Hypothalamus (tissue), 51 donors: Measurements from ENCODE around the gene ATG4B.
"Not testable (repeated sequence)": the region's sequence is repeated elsewhere in the genome, so short reads cannot be mapped to it uniquely, and the experiment has no call there.

Experiments used
- DNase-seq, 51 donors: peaks; one replicate each; lab custom pipeline; 2025; lab: John Stamatoyannopoulos, UW

Gene ATG4B

GRCh38 chr2:241637018-241637794 is at the start of gene ATG4B, which contains the start of gene THAP4:
Gene ATG4B (plus strand): TSS chr2:241637693. CDS start chr2:241637715, 22 bp downstream.
Gene THAP4 (minus strand): TSS chr2:241637158. CDS start chr2:241637017, 141 bp downstream.
- DNase-seq, result peak; percentile 59 to 98 (median 84)

- not testable (repeated sequence) for DNase-seq
Observed at GRCh38 chr2:241589863-241590262, 47.6 kb upstream of the ATG4B start.

GRCh38 chr2:241590496-241591455 is 46.7 kb upstream of the ATG4B start:
- not testable (repeated sequence) for DNase-seq

- no peak for DNase-seq
Observed at GRCh38 chr2:241592126-241592845, 45.2 kb upstream of the ATG4B start.

- DNase-seq, result no peak
Observed at GRCh38 chr2:241593271-241593670, 44.2 kb upstream of the ATG4B start.

- DNase-seq, result no peak
Observed at GRCh38 chr2:241595600-241596140, 41.8 kb upstream of the ATG4B start.

- no peak for DNase-seq
Observed at GRCh38 chr2:241597561-241597960, 39.9 kb upstream of the ATG4B start.

DNA sequence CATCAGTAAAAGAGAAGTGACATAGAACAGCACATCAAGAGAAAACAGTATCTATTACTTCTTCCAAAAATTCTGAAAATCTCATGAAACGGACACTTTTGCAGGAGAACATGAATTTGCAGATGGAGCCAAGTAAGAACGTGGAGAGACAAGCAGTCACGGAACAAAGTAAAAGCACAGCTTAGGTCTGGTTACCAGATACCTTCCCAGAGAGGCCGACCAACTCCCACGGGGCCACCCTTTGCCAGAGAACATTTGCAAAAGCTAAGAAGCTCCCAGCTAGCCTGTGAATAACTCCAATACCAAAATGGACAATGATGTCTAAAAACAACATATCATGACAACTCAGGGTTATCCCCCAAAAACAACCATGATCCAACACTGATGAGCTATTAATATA is 39.4 kb upstream of the ATG4B start:
- no peak for DNase-seq

DNA sequence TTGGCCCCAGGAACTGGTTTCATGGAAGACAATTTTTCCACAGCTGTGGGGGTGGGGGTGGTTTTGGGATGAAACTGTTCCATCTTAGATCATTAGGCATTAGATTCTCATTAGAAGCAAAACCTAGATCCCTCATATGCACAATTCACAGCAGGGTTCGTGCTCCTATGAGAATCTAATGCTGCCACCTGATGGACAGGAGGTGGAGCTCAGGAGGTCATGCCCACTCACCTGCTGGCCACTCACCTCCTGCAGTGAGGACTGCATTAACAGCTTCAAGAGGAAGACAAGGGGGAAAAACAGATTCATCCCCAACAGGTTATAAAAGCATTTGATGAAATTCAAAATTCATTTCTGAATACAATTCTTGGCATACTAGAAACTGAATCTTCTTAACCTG is 39.0 kb upstream of the ATG4B start:
- DNase-seq, result no peak

GRCh38 chr2:241599615-241600014 is 37.9 kb upstream of the ATG4B start:
- no peak for DNase-seq

DNA sequence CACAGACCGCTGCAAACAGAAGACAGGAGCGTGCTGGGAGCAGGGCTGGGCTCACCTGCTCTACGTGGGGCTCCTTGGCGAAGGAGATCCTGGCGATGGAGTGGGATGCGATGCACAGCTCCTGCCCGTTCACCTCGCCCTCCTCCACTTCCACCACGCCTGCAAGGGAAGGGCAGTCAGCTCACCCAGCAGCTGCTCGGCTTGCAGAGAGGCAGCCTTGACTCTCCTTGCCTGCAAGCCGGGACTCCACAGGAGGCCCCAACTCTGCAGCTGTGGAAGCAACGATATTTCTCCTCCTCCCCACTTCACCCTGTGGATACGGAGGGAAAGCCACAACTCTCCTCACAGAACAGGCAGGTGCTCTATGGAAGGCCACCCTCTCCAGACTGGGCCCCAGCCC is 35.7 kb upstream of the ATG4B start:
- DNase-seq, result no peak

- no peak for DNase-seq
Observed at GRCh38 chr2:241602720-241603119, 34.8 kb upstream of the ATG4B start.

DNA sequence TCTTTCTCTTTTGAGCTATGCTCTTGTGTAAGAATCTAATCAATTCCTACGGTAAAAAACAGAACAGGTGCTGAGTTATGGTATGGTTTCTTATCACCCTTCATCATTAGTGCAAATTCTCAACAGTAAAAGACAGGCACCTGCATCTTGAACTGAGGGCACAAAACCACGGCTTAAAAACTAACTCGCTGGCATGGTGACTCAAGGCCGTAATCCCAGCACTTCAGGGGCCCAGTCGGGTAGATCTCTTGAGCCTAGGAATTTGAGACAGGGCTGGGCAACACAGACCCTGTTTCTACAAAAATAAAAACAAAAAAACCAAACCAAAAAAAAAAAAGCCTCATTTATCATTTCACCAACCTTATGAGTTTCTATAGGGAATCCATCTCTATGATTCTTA is 33.8 kb upstream of the ATG4B start:
- DNase-seq, result no peak

- DNase-seq, result no peak
Observed at GRCh38 chr2:241606186-241606585, 31.3 kb upstream of the ATG4B start.

- no peak for DNase-seq
Observed at GRCh38 chr2:241607162-241607885, 30.2 kb upstream of the ATG4B start.

DNA sequence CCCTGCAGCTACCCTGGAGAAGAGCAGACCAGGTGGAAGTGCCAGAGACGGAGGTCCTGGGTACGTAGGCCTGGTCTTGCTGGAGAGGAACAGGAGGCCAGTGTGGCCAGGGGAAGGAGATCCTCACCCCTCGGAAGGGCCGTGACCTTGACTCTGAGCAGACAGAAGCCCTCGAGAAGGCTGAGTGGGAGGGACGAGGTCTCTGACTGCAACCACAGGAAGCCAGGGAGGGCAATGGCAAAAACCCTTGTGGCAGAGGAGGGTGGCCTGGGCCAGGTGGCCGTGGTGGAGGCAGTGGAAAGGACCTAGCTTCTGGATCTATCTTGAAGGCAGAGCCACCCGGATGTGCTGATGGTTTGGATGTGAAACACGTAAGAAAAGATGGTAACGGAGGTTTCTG is 28.6 kb upstream of the ATG4B start:
- DNase-seq, result no peak

DNA sequence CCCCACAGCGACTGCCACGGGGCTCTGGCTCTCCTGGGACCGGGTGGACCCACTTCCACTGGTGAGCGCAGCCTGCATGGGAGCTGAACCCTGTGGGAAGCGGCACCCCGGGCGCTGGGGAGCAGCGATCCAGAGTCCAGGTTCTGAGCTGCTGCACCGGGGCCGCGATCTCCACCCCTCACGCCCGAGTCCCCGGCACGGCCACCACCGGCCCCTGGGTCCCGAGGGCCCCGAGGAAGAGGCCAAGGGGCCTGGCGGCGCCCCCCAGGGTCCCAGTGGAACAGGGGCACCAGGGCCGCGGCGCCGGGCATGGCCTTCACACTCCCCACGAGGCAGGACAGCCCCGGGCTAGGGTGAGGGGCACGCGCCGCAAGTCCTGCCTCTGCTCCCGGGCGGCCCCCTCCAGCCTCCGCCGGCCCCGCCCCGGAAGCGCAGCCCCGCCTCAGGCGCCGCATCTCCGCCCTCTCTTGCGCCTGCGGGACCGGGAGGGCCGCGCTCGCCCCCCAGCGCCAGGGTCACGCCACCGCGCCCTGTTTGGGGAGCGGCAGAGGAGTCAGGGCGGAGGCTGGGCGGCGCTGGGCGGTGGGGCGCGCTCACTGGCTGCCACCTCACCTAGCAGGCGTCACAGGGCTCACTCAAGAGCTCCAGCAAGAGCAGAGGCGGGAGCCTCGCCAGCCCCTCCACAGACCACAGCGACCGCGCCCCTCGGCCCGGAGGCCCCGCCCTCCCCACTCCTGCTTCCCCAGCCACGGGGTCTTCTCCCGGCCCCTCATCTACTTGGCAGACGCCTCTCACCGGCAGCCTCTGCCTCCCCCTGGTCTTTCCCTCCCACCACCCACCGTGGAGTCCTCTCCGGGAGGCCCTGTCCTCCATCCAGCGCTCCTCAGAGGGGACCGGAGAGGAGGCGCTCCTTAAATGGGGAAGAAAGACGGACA is 27.4 kb upstream of the ATG4B start:
- peak in 41 of 51 donors; percentile 13 to 78 (median 54) for DNase-seq

DNA sequence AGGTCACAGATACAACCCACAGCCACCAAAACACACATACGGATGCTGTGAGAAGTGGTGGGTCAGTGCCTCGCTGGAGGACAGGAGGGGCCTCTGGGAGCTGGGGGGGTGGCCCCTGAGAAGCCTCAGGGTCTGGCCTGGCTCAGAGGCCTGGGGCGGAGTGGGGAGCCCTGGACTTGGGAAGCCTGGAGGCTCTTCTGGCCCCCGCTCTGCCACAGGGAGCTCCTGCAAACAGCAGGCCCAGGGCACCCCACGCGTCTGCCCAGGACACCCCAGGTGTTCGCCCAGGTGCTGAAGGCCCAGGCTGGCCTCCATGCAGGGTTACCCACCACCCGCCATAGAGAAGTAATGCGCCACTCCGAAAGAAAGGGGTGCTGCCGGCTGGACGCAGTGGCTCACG is 26.4 kb upstream of the ATG4B start:
- no peak for DNase-seq
